Measurements from ENCODE around the gene MLXIP. TPM values are rescaled to one million over a fixed set of nuclear protein-coding genes. Genes with fewer than 3 reads are reported as not detected.

The MLXIP gene
- total and polyA plus RNA-seq, 2 of the 8 experiments (the other 6 are each of a cell fraction or from before 2014, with no cell fraction given): 5.5 to 40.5 TPM

- Histone ChIP-seq H4K5ac (ENCODE audit: insufficient read length, low read depth, low read length) (no peak overlapping the region), H4K8ac (ENCODE audit: extremely low read depth, insufficient read depth, low read length) (no peak overlapping the region), H2BK12ac (ENCODE audit: low read depth, low read length) (no peak overlapping the region), H3K27ac (ENCODE audit: low read depth, low read length) (no peak overlapping the region), H2BK15ac (ENCODE audit: low read length) (no peak overlapping the region), H2AK5ac (ENCODE audit: low read depth, low read length) (no peak overlapping the region), H2BK5ac (ENCODE audit: low read depth, low read length) (no peak overlapping the region), H4K20me1 (replicated peaks in 1 of 2; ENCODE audit: control insufficient read depth in 1 of 2, insufficient read depth in 2 of 2, low read length in 2 of 2) (peaks cover 3 to 25% of the 10 kb centered on the region in 2 experiments), H3K36me3 (ENCODE audit: control insufficient read depth in 2 of 4, insufficient read depth in 4 of 4, low read length in 3 of 4) (no peaks in the 10 kb centered on the region; a peak in 1 of 8 replicates), H2BK120ac (replicated peaks; ENCODE audit: low read depth, low read length) (no peak overlapping the region), H4K91ac (replicated peaks; ENCODE audit: insufficient read length, low read length) (no peak overlapping the region), H3K9ac (replicated peaks in 1 of 4; ENCODE audit: extremely low read depth in 1 of 4, low read depth in 3 of 4, low read length in 3 of 4) (no peak overlapping the region), H3K14ac (ENCODE audit: insufficient read length) (no peak overlapping the region), H3K79me2 (ENCODE audit: control insufficient read depth in 1 of 2, insufficient read depth in 2 of 2, low read length in 2 of 2) (peaks cover 5 to 24% of the 10 kb centered on the region in 2 experiments; a peak in 3 of 4 replicates), H3K27me3 (replicated peaks in 1 of 4; ENCODE audit: control insufficient read depth in 3 of 4, extremely low read depth in 1 of 4, insufficient read depth in 3 of 4, low read length in 3 of 4) (no peaks in the 10 kb centered on the region; a peak in 1 of 7 replicates), H2AFZ (ENCODE audit: low read length) (no peak overlapping the region), H3K79me1 (ENCODE audit: low read depth, low read length) (peaks cover 25% of the 10 kb centered on the region), H3K4ac (replicated peaks; ENCODE audit: insufficient read length, low read depth, low read length) (no peak overlapping the region), H3K18ac (ENCODE audit: extremely low read depth, low read length) (no peak overlapping the region), H3K23ac (ENCODE audit: insufficient read length) (no peak overlapping the region), H2BK20ac (ENCODE audit: low read length) (no peak overlapping the region), H3K9me3 (ENCODE audit: insufficient read depth in 2 of 2, low read depth in 1 of 2, low read length in 1 of 2) (no peaks in the 10 kb centered on the region), H3K4me3 (ENCODE audit: extremely low read depth in 1 of 4, insufficient read depth in 2 of 4, low read depth in 3 of 4, low read length in 4 of 4) (no peak overlapping the region), H3K4me1 (replicated peaks in 1 of 4; ENCODE audit: control insufficient read depth in 3 of 4, insufficient read depth in 4 of 4, low read length in 3 of 4) (peaks cover 0 to 6% (median 0%) of the 10 kb centered on the region in 4 experiments; a peak in 3 of 7 replicates), H3K56ac (replicated peaks; ENCODE audit: insufficient read length, low read depth, low read length) (no peak overlapping the region), H3K23me2 (ENCODE audit: low read depth, low read length) (peaks cover 25% of the 10 kb centered on the region; the same call in 1 of the 2 replicates), H3K4me2 (ENCODE audit: insufficient read depth in 1 of 2, low read depth in 2 of 2, low read length in 2 of 2) (no peak overlapping the region)
- DNase-seq (ENCODE audit: low read depth in 1 of 2, low spot score in 2 of 2) (no peak), FAIRE-seq (no peak)
- ChIA-PET POLR2A (ENCODE audit: partially characterized antibody) (interaction anchor here (1.0 to 4.0 kb wide), 4 partner anchors 8 to 18 kb away, joined by 5 to 16 read pairs (median 10); partner anchors contain the start of gene MLXIP), CTCF (ENCODE audit: partially characterized antibody) (interaction anchor here (0.6 to 4.8 kb wide), 10 partner anchors 8 to 275 kb away, joined by 3 to 40 read pairs (median 6); no protein-coding TSS in a partner anchor)
- TF ChIP-seq NRF1 (IDR thresholded peaks at IDR 0.05; ENCODE audit: low read depth, low read length): no peak
- no peak for TF ChIP-seq EZH2 (IDR thresholded peaks at IDR 0.05; ENCODE audit: low read depth, low read length, severe bottlenecking)
- no peak for TF ChIP-seq BCL11A (IDR thresholded peaks at IDR 0.05; ENCODE audit: low read depth in 2 of 2, low read length in 2 of 2)
- TF ChIP-seq GTF2F1 (IDR thresholded peaks at IDR 0.05; ENCODE audit: borderline replicate concordance, low read depth, low read length): no peak
- TF ChIP-seq RXRA (IDR thresholded peaks at IDR 0.05; ENCODE audit: insufficient read depth, low read depth, low read length): no peak
- TF ChIP-seq JUN (IDR thresholded peaks at IDR 0.05; ENCODE audit: low read depth, low read length): no peak
- no peak for TF ChIP-seq EP300 (IDR thresholded peaks at IDR 0.05; ENCODE audit: borderline replicate concordance in 1 of 2, low read depth in 2 of 2, low read length in 2 of 2)
- no peak for TF ChIP-seq SUZ12 (IDR thresholded peaks at IDR 0.05; ENCODE audit: low read length)
- no peak for TF ChIP-seq MAX (IDR thresholded peaks at IDR 0.05)
- TF ChIP-seq TAF7 (optimal IDR thresholded peaks at IDR 0.05; ENCODE audit: borderline replicate concordance, low read depth, low read length): no peak
- TF ChIP-seq RNF2 (IDR thresholded peaks at IDR 0.05; ENCODE audit: borderline replicate concordance, low read depth, low read length, missing control alignments, poor library complexity, severe bottlenecking): no peak
- WGBS, 2 experiments (ENCODE audit: extremely low coverage in 1 of 2, insufficient coverage in 1 of 2, insufficient read length in 1 of 2, insufficient replicate concordance in 2 of 2, low coverage in 1 of 2, low lambda C conversion rate in 2 of 2, missing lambda C conversion rate in 1 of 2): 85% methylated on average over 9 of the region's 9 CpGs; no CpG with 5 or more reads in 1 of the 2 experiments
Observed at GRCh38 chr12:122096014-122096413, 17.5 kb downstream of the MLXIP start.
